ENCODE data around the gene ADAR. TPM values are rescaled to one million over a fixed set of nuclear protein-coding genes. Genes with fewer than 3 reads are reported as not detected.

The ADAR gene
- total RNA-seq, 1 donor from 2014 or later = 209 TPM

DNA sequence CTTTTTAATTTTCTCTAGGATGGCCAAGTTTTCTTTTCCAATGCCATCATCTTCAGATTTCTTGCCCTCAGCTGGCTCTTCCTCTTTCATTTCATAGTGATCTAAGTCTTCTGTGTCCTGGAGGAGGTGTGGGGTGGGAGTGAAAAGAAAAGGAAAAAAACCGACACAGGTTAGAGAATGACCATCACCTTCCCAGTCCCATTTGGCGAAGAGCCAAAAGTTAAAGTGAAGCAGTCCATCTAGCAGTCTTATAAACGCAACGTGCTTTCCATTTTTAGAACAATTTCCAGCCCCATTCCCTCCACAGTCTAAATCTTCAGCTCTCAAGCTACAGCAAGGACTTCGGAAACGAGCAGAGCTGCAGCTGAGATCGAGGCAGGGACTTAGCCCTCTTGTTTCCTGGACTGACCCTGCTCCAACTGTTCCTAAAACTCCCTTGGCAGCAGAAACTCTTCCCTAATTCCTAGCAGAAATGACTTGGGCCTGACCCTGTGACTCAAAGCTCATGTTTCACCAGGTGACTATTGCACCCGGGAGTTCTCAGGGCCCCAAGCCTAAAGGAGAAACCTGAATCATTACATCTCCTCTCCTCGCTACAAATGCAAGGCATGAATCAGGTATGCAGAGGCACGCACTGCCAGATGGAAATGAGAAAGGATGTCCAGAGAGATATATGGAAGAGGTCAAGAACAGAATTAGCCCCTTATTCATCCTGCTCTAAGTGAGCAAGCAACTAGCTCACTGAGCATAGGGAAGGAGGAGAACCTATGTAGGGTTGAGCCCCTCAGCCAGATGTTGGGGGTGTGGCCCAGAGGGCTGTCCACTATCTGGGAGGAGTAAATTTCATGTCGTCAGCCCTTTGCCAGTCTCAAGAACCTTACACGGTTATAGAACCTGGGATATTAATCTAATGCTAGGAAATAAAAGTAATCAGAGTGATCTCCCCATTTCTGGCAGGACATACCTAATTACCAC lies 54.6 kb downstream of the ADAR start:
- CTCF ChIA-PET = interaction anchor here (1.0 to 1.2 kb wide), 2 partner anchors 72 to 508 kb away, joined by 3 read pairs; no protein-coding TSS in a partner anchor
- peaks cover 86% of the 10 kb centered on the region for H3K36me3 Mint-ChIP-seq (ENCODE audit: low read depth)

DNA sequence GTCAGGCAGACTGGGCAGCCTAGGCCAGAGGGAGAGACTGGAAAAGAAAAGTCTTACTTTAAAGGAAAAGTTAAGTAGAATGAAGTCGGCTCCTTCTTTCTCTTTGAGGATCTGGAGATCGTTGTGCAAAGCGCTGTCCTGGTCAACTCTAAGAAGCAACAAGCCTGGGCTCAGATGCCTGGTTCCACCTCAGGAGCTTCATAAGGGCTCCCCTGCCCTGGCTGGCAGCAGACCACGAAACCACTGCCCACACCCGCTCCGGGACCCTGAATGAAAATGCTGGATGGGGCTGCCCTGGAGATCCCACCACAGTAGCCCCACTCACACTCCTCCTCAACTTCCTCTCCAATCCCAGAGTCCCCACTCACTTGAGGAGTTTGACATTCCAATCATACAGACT lies 56.0 kb downstream of the ADAR start:
- H3K4me3 Mint-ChIP-seq = no peak overlapping the region
- no peaks in the 10 kb centered on the region for H3K27me3 Mint-ChIP-seq
- H3K4me1 Mint-ChIP-seq = peaks cover 20% of the 10 kb centered on the region
- ChIA-PET POLR2A (interaction anchor here (0.5 kb wide), 2 partner anchors 57 to 1726 kb away, joined by 6 read pairs; no protein-coding TSS in a partner anchor), CTCF (interaction anchor here (0.9 kb wide), 1 partner anchor 72 kb away, joined by 3 read pairs; no protein-coding TSS in a partner anchor)
- no peaks in the 10 kb centered on the region for H3K9me3 Mint-ChIP-seq
- TF ChIP-seq, protein P1, sequence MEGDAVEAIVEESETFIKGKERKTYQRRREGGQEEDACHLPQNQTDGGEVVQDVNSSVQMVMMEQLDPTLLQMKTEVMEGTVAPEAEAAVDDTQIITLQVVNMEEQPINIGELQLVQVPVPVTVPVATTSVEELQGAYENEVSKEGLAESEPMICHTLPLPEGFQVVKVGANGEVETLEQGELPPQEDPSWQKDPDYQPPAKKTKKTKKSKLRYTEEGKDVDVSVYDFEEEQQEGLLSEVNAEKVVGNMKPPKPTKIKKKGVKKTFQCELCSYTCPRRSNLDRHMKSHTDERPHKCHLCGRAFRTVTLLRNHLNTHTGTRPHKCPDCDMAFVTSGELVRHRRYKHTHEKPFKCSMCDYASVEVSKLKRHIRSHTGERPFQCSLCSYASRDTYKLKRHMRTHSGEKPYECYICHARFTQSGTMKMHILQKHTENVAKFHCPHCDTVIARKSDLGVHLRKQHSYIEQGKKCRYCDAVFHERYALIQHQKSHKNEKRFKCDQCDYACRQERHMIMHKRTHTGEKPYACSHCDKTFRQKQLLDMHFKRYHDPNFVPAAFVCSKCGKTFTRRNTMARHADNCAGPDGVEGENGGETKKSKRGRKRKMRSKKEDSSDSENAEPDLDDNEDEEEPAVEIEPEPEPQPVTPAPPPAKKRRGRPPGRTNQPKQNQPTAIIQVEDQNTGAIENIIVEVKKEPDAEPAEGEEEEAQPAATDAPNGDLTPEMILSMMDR (IDR thresholded peaks at IDR 0.05) = no peak
- no peak overlapping the region for H3K27ac Mint-ChIP-seq
- DNase-seq = no peak
- H3K36me3 Mint-ChIP-seq (ENCODE audit: low read depth) = peaks cover 79% of the 10 kb centered on the region
- no peak for ATAC-seq (ENCODE audit: low read depth)
- intact Hi-C loops (cut with micrococcal nuclease) = loop anchor here (10.0 kb wide), 1 partner anchor 623 kb away; the partner anchor contains the start of genes KRTCAP2 and TRIM46

More for the DNA sequence above, 54.6 kb downstream of the ADAR start:
- ATAC-seq (ENCODE audit: low read depth) (no peak), DNase-seq (no peak)
- POLR2A ChIA-PET = no interaction called here
- Mint-ChIP-seq H3K27ac (no peak overlapping the region), H3K27me3 (no peaks in the 10 kb centered on the region), H3K4me3 (no peak overlapping the region), H3K4me1 (peaks cover 29% of the 10 kb centered on the region), H3K9me3 (no peaks in the 10 kb centered on the region)
- intact Hi-C loops (cut with micrococcal nuclease) = loop anchor here (10.0 kb wide), 1 partner anchor 621 kb away; the partner anchor contains the start of genes KRTCAP2 and TRIM46
- TF ChIP-seq, protein P1 (IDR thresholded peaks at IDR 0.05) = no peak

DNA sequence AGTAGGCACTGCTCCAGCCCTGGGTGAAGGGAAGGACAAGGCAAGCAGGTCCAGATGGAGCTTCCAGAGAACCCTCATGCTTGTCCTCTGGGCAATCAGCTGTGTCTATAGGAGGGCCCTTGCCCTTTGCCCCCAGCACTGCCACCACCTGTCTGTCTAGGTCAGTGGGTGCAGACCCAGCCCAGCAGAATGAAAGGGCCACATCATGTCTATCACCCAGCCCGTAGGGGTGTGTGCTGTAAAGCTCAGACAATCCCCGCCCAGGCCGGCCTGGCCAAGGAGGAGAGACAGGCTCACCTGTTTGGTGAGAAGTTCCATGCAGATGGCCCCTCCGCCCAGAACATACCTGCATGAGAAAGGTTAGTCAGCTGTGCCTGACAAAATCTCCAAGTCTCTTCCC lies 56.5 kb downstream of the ADAR start:
- intact Hi-C loops (cut with micrococcal nuclease) = loop anchor here (10.0 kb wide), 1 partner anchor 623 kb away; the partner anchor contains the start of genes KRTCAP2 and TRIM46
- TF ChIP-seq, protein P1 (IDR thresholded peaks at IDR 0.05) = no peak
- ATAC-seq (ENCODE audit: low read depth) = no peak
- ChIA-PET CTCF (interaction anchor here (0.9 kb wide), 1 partner anchor 72 kb away, joined by 3 read pairs; no protein-coding TSS in a partner anchor), POLR2A (interaction anchor here (0.5 kb wide), 1 partner anchor 57 kb away, joined by 6 read pairs; no protein-coding TSS in a partner anchor)
- H3K9me3 Mint-ChIP-seq = no peaks in the 10 kb centered on the region
- DNase-seq = no peak
- peaks cover 79% of the 10 kb centered on the region for H3K36me3 Mint-ChIP-seq (ENCODE audit: low read depth)
- peaks cover 16% of the 10 kb centered on the region for H3K4me1 Mint-ChIP-seq
- H3K4me3 Mint-ChIP-seq = no peak overlapping the region
- no peak overlapping the region for H3K27ac Mint-ChIP-seq
- H3K27me3 Mint-ChIP-seq = no peaks in the 10 kb centered on the region

DNA sequence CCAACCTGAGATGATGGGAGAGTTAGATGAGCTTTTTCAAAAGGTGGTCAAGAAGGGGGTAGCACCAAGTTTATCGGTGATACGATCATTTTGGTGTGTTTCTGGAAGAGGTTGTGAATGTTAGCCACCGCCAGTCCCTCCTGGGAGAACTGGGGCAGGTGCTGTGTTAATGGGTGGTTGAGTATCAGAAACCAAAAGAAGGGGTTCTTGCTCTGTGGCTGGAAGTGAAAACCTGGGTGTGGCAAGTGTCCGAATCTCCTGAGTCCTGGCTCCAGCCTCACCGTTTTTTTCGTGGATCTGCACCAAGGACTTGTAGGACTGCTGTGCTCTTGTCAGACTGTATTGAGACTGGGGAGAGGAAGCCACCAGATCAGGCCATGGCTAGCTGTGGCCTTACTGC lies 57.3 kb downstream of the ADAR start:
- Mint-ChIP-seq H3K4me1 (peaks cover 9% of the 10 kb centered on the region), H3K9me3 (no peaks in the 10 kb centered on the region), H3K4me3 (no peak overlapping the region), H3K27me3 (no peaks in the 10 kb centered on the region), H3K36me3 (ENCODE audit: low read depth) (peaks cover 71% of the 10 kb centered on the region), H3K27ac (no peak overlapping the region)
- ATAC-seq (ENCODE audit: low read depth) = no peak
- ChIA-PET POLR2A (no interaction called here), CTCF (interaction anchor here (6.2 kb wide), 1 partner anchor 70 kb away, joined by 101 read pairs; no protein-coding TSS in a partner anchor)
- TF ChIP-seq, protein P1 (IDR thresholded peaks at IDR 0.05) = no peak
- intact Hi-C loops (cut with micrococcal nuclease) = loop anchor here (10.0 kb wide), 1 partner anchor 624 kb away; the partner anchor contains the start of genes KRTCAP2 and TRIM46
- no peak for DNase-seq
